ENCODE data around the gene AGER. TPM values are rescaled to one million over a fixed set of nuclear protein-coding genes. Genes with fewer than 3 reads are reported as not detected.
A peak's percentile ranks its signal among the peaks of the same experiment; 100 is the strongest.
"Not testable (repeated sequence)": the region's sequence is repeated elsewhere in the genome, so short reads cannot be mapped to it uniquely, and the experiment has no call there.

Gene AGER
- total RNA-seq, 2 experiments from 2014 or later: 24.4 to 28.0 TPM

GRCh38 chr6:32190911-32191677, 7.0 kb upstream of the AGER start:
- POLR2A ChIA-PET: interaction anchor here (0.7 to 2.6 kb wide), 3 partner anchors 8 to 63 kb away, joined by 3 to 9 read pairs (median 4); partner anchors contain the start of gene ATF6B
- no peaks in the 10 kb centered on the region for H3K27me3 Mint-ChIP-seq
- no peaks in the 10 kb centered on the region for H3K9me3 Mint-ChIP-seq (ENCODE audit: low read depth)
- DNase-seq: no peak
- peak overlapping the region; percentile 95 for H3K4me3 Mint-ChIP-seq
- CTCF ChIA-PET: interaction anchor here (0.6 to 0.7 kb wide), 2 partner anchors 65 to 232 kb away, joined by 3 to 4 read pairs; no protein-coding TSS in a partner anchor
- peaks cover 39% of the 10 kb centered on the region for H3K36me3 Mint-ChIP-seq (ENCODE audit: low read depth)
- intact Hi-C loops (cut with DNase I, micrococcal nuclease): loop anchor here (1.0 to 10.0 kb wide), 5 partner anchors 13 to 1224 kb away; partner anchors contain the start of genes CUTA (in 1 of the 2), DXO (in 1 of the 2), FKBPL (in 1 of the 2) and PHF1 (in 1 of the 2)
- ATAC-seq: no peak
- H3K4me1 Mint-ChIP-seq: peaks cover 60% of the 10 kb centered on the region
- H3K27ac Mint-ChIP-seq: peak overlapping the region; percentile 96

- ATAC-seq: peak; percentile 58
- peak within 1 kb of the TSS; percentile 95 for H3K4me3 Mint-ChIP-seq
- H3K9me3 Mint-ChIP-seq (ENCODE audit: low read depth): no peaks in the 10 kb centered on the region
- ChIA-PET CTCF (interaction anchor here (0.6 to 0.7 kb wide), 4 partner anchors 11 to 1434 kb away, joined by 3 to 4 read pairs (median 3); no protein-coding TSS in a partner anchor), POLR2A (interaction anchor here (0.6 to 0.7 kb wide), 2 partner anchors 13 to 536 kb away, joined by 3 read pairs; no protein-coding TSS in a partner anchor)
- DNase-seq: peak; percentile 92
- peaks cover 46% of the 10 kb centered on the region for H3K36me3 Mint-ChIP-seq (ENCODE audit: low read depth)
- H3K4me1 Mint-ChIP-seq: peaks cover 66% of the 10 kb centered on the region
- H3K27me3 Mint-ChIP-seq: no peaks in the 10 kb centered on the region
- intact Hi-C loops (cut with DNase I, micrococcal nuclease): loop anchor here (1.0 to 10.0 kb wide), 5 partner anchors 12 to 1225 kb away; partner anchors contain the start of genes CUTA (in 1 of the 2), DXO (in 1 of the 2), FKBPL (in 1 of the 2) and PHF1 (in 1 of the 2)
- H3K27ac Mint-ChIP-seq: peak within 1 kb of the TSS; percentile 96
Observed at GRCh38 chr6:32190054-32190851, 6.2 kb upstream of the AGER start, which contains the start of gene PBX2. Gene PBX2 (minus strand): TSS chr6:32190202. CDS start chr6:32189915, 287 bp downstream.

- no peak for ATAC-seq
- ChIA-PET CTCF (interaction anchor here (0.6 kb wide), 2 partner anchors 10 to 1433 kb away, joined by 3 read pairs; no protein-coding TSS in a partner anchor), POLR2A (interaction anchor here (0.6 kb wide), 1 partner anchor 536 kb away, joined by 3 read pairs; no protein-coding TSS in a partner anchor)
- no peaks in the 10 kb centered on the region for H3K27me3 Mint-ChIP-seq
- intact Hi-C loops (cut with DNase I, micrococcal nuclease): loop anchor here (1.0 to 10.0 kb wide), 5 partner anchors 11 to 1225 kb away; partner anchors contain the start of genes CUTA (in 1 of the 2), DXO (in 1 of the 2), FKBPL (in 1 of the 2) and PHF1 (in 1 of the 2)
- peaks cover 46% of the 10 kb centered on the region for H3K36me3 Mint-ChIP-seq (ENCODE audit: low read depth)
- DNase-seq: no peak
- H3K27ac Mint-ChIP-seq: peak overlapping the region; percentile 91
- H3K4me1 Mint-ChIP-seq: peaks cover 60% of the 10 kb centered on the region
- H3K4me3 Mint-ChIP-seq: peak overlapping the region; percentile 95
- H3K9me3 Mint-ChIP-seq (ENCODE audit: low read depth): no peaks in the 10 kb centered on the region
Observed at GRCh38 chr6:32189742-32190053, 5.6 kb upstream of the AGER start.

GRCh38 chr6:32189069-32189741, 5.2 kb upstream of the AGER start:
- intact Hi-C loops (cut with DNase I, micrococcal nuclease): no loop called here
- ChIA-PET POLR2A (interaction anchor here (0.6 to 1.0 kb wide), 2 partner anchors 10 to 595 kb away, joined by 3 read pairs; no protein-coding TSS in a partner anchor), CTCF (interaction anchor here (0.6 kb wide), 2 partner anchors 1083 to 1433 kb away, joined by 3 read pairs; partner anchors contain the start of gene RPS18)
- DNase-seq (no peak), ATAC-seq (no peak)
- Mint-ChIP-seq H3K36me3 (ENCODE audit: low read depth) (peaks cover 46% of the 10 kb centered on the region), H3K4me1 (peaks cover 57% of the 10 kb centered on the region), H3K27ac (peak overlapping the region; percentile 91), H3K27me3 (no peaks in the 10 kb centered on the region), H3K4me3 (peak overlapping the region; percentile 95), H3K9me3 (ENCODE audit: low read depth) (no peaks in the 10 kb centered on the region)

GRCh38 chr6:32188381-32189068, 4.5 kb upstream of the AGER start:
- Mint-ChIP-seq H3K36me3 (ENCODE audit: low read depth) (peaks cover 51% of the 10 kb centered on the region), H3K27me3 (no peaks in the 10 kb centered on the region), H3K9me3 (ENCODE audit: low read depth) (no peaks in the 10 kb centered on the region), H3K27ac (peak overlapping the region; percentile 91), H3K4me1 (peaks cover 50% of the 10 kb centered on the region), H3K4me3 (peak overlapping the region; percentile 95)
- ATAC-seq (no peak), DNase-seq (no peak)
- intact Hi-C loops (cut with DNase I, micrococcal nuclease): no loop called here
- ChIA-PET POLR2A (interaction anchor here (1.0 kb wide), 1 partner anchor 9 kb away, joined by 3 read pairs; no protein-coding TSS in a partner anchor), CTCF (interaction anchor here (0.6 kb wide), 1 partner anchor 1084 kb away, joined by 3 read pairs; the partner anchor contains the start of gene RPS18)

GRCh38 chr6:32187725-32188380, 3.8 kb upstream of the AGER start:
- peaks cover 56% of the 10 kb centered on the region for H3K36me3 Mint-ChIP-seq (ENCODE audit: low read depth)
- POLR2A ChIA-PET; H3K27me3 Mint-ChIP-seq; intact Hi-C loops (cut with DNase I, micrococcal nuclease); H3K9me3 Mint-ChIP-seq (ENCODE audit: low read depth); DNase-seq; CTCF ChIA-PET; ATAC-seq: not testable (repeated sequence)
- H3K4me1 Mint-ChIP-seq: peaks cover 49% of the 10 kb centered on the region
- H3K4me3 Mint-ChIP-seq: peak overlapping the region; percentile 95
- H3K27ac Mint-ChIP-seq: peak overlapping the region; percentile 91

GRCh38 chr6:32187009-32187709, 3.1 kb upstream of the AGER start:
- CTCF ChIA-PET: no interaction called here
- H3K27me3 Mint-ChIP-seq: no peaks in the 10 kb centered on the region
- peaks cover 54% of the 10 kb centered on the region for H3K4me1 Mint-ChIP-seq
- H3K36me3 Mint-ChIP-seq (ENCODE audit: low read depth): peaks cover 60% of the 10 kb centered on the region
- no peak for ATAC-seq
- POLR2A ChIA-PET: no interaction called here
- H3K9me3 Mint-ChIP-seq (ENCODE audit: low read depth): no peaks in the 10 kb centered on the region
- intact Hi-C loops (cut with DNase I, micrococcal nuclease): no loop called here
- no peak for DNase-seq
- H3K27ac Mint-ChIP-seq: peak overlapping the region; percentile 87
- H3K4me3 Mint-ChIP-seq: peak overlapping the region; percentile 95

- H3K36me3 Mint-ChIP-seq (ENCODE audit: low read depth): peaks cover 57% of the 10 kb centered on the region
- H3K27ac Mint-ChIP-seq: peak overlapping the region; percentile 87
- H3K27me3 Mint-ChIP-seq; intact Hi-C loops (cut with DNase I, micrococcal nuclease); ATAC-seq; H3K9me3 Mint-ChIP-seq (ENCODE audit: low read depth); CTCF ChIA-PET; DNase-seq: not testable (repeated sequence)
- peak overlapping the region; percentile 39 for H3K4me3 Mint-ChIP-seq
- POLR2A ChIA-PET: interaction anchor here (0.6 to 0.7 kb wide), 2 partner anchors 10 to 374 kb away, joined by 5 to 6 read pairs; no protein-coding TSS in a partner anchor
- H3K4me1 Mint-ChIP-seq: peaks cover 57% of the 10 kb centered on the region
Observed at GRCh38 chr6:32186151-32186840, 2.2 kb upstream of the AGER start.

GRCh38 chr6:32185681-32186131, 1.7 kb upstream of the AGER start:
- peaks cover 57% of the 10 kb centered on the region for H3K36me3 Mint-ChIP-seq (ENCODE audit: low read depth)
- POLR2A ChIA-PET: interaction anchor here (0.6 to 0.7 kb wide), 3 partner anchors 9 to 640 kb away, joined by 3 to 6 read pairs (median 5); no protein-coding TSS in a partner anchor
- CTCF ChIA-PET: not testable (repeated sequence)

More at GRCh38 chr6:32185681-32186131, 1.7 kb upstream of the AGER start:
- Mint-ChIP-seq H3K4me1 (peaks cover 60% of the 10 kb centered on the region), H3K27ac (peak overlapping the region; percentile 87), H3K4me3 (peak overlapping the region; percentile 39)
- DNase-seq (peak; percentile 80), ATAC-seq (peak; percentile 69)
- H3K27me3 Mint-ChIP-seq; H3K9me3 Mint-ChIP-seq (ENCODE audit: low read depth); intact Hi-C loops (cut with DNase I, micrococcal nuclease): not testable (repeated sequence)
